ENCODE measurements around the gene MISP. TPM values are rescaled to one million over a fixed set of nuclear protein-coding genes. Genes with fewer than 3 reads are reported as not detected.
A peak's percentile ranks its signal among the peaks of the same experiment; 100 is the strongest.

MISP gene
- total and polyA plus RNA-seq, 10 of the 15 experiments (the other 5 are each of a cell fraction or from before 2014, with no cell fraction given): not detected

DNA sequence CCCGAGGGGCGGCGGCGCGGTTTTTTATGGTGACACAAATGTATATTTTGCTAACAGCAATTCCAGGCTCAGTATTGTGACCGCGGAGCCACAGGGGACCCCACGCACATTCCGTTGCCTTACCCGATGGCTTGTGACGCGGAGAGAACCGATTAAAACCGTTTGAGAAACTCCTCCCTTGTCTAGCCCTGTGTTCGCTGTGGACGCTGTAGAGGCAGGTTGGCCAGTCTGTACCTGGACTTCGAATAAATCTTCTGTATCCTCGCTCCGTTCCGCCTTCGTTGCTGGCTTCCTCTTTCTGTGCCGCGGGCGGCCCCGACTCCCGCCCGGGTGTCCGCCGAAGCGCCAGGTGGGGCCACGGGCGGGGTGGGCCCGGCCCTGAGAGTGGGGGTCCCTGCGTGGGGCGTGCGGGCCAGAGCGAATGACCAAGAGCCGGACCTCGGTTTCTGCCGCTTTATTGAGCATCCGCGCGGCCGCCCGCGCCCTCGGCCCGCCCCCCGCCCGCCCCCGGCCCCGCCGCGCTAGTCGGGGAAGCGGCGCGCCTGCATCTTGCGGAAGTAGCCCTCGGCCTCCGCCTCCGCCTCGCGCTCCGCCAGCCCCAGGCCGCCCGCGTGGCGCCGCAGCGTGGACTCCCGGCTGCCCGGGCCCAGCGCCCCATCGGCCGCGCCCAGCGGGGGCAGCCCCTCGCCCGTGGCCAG is 61.3 kb downstream of the MISP start:
- BruUV-seq (replicated peaks): no TSS peak
- H2AFZ ChIP-seq (ENCODE audit: control insufficient read depth, low read depth, low read length): no peak overlapping the region
- 99% methylated on average over 46 of the region's 80 CpGs for WGBS (ENCODE audit: insufficient coverage, insufficient replicate concordance, low lambda C conversion rate, missing lambda C conversion rate)
- ChIA-PET RAD21 (ENCODE audit: unreplicated experiment) (no interaction called here), CTCF (no interaction called here), POLR2A (no interaction called here), SMC1A (ENCODE audit: uncharacterized antibody, unreplicated experiment) (no interaction called here)
- H3K4me3 ChIP-seq: no peak overlapping the region
- peaks cover 25 to 30% of the 10 kb centered on the region in 2 experiments; a peak in 3 of 4 replicates for H3K36me3 ChIP-seq (ENCODE audit: control insufficient read depth in 2 of 2, insufficient read depth in 2 of 2, low read length in 1 of 2)
- ATAC-seq: no peak
- TF ChIP-seq POLR2AphosphoS5 (IDR thresholded peaks at IDR 0.05; ENCODE audit: low read length) (peak; percentile 84; the same call in 1 of the 2 replicates), CHD2 (IDR thresholded peaks at IDR 0.05; ENCODE audit: borderline replicate concordance, low read depth, low read length) (no peak), KLF5 (IDR thresholded peaks at IDR 0.05; ENCODE audit: partially characterized antibody) (no peak), POU2F2 (IDR thresholded peaks at IDR 0.05; ENCODE audit: borderline replicate concordance, low read depth, low read length) (peak; percentile 41; the same call in 1 of the 3 replicates), POLR2AphosphoS2 (IDR thresholded peaks at IDR 0.05; ENCODE audit: low read depth, low read length) (no peak), POLR2A (IDR thresholded peaks at IDR 0.05; ENCODE audit: low read depth, low read length) (peak; percentile 13; the same call in 1 of the 2 replicates)
- TF ChIP-seq, protein P1, sequence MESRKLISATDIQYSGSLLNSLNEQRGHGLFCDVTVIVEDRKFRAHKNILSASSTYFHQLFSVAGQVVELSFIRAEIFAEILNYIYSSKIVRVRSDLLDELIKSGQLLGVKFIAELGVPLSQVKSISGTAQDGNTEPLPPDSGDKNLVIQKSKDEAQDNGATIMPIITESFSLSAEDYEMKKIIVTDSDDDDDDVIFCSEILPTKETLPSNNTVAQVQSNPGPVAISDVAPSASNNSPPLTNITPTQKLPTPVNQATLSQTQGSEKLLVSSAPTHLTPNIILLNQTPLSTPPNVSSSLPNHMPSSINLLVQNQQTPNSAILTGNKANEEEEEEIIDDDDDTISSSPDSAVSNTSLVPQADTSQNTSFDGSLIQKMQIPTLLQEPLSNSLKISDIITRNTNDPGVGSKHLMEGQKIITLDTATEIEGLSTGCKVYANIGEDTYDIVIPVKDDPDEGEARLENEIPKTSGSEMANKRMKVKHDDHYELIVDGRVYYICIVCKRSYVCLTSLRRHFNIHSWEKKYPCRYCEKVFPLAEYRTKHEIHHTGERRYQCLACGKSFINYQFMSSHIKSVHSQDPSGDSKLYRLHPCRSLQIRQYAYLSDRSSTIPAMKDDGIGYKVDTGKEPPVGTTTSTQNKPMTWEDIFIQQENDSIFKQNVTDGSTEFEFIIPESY (IDR thresholded peaks at IDR 0.05): 0 out of 2 replicates have a peak, but pooled peaks have one; percentile 55
- TF ChIP-seq, protein P2, sequence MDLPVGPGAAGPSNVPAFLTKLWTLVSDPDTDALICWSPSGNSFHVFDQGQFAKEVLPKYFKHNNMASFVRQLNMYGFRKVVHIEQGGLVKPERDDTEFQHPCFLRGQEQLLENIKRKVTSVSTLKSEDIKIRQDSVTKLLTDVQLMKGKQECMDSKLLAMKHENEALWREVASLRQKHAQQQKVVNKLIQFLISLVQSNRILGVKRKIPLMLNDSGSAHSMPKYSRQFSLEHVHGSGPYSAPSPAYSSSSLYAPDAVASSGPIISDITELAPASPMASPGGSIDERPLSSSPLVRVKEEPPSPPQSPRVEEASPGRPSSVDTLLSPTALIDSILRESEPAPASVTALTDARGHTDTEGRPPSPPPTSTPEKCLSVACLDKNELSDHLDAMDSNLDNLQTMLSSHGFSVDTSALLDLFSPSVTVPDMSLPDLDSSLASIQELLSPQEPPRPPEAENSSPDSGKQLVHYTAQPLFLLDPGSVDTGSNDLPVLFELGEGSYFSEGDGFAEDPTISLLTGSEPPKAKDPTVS (IDR thresholded peaks at IDR 0.05; ENCODE audit: low read depth, low read length): no peak
- H3K27me3 ChIP-seq (replicated peaks in 1 of 2; ENCODE audit: control insufficient read depth in 2 of 2, insufficient read depth in 2 of 2, low read length in 1 of 2): no peaks in the 10 kb centered on the region
- H3K79me2 ChIP-seq (ENCODE audit: control insufficient read depth, insufficient read depth, low read length): no peaks in the 10 kb centered on the region; the same call in 1 of the 2 replicates
- in situ Hi-C loops (cut with MboI) (no loop called here), intact Hi-C loops (cut with micrococcal nuclease; ENCODE audit: unreplicated experiment) (no loop called here)
- no peak for DNase-seq (ENCODE audit: low read depth, low spot score)
- H3K4me1 ChIP-seq (ENCODE audit: control insufficient read depth, insufficient read depth, low read length): no peaks in the 10 kb centered on the region
- H3K4me2 ChIP-seq (ENCODE audit: control insufficient read depth, insufficient read depth): no peak overlapping the region
- no peaks in the 10 kb centered on the region; the same call in 2 of the 3 replicates for H3K9me3 ChIP-seq (replicated peaks; ENCODE audit: control insufficient read depth, insufficient read depth, low read length)
- H3K27ac ChIP-seq (ENCODE audit: control insufficient read depth, insufficient read depth): no peak overlapping the region
- no peak overlapping the region for H3K9ac ChIP-seq (ENCODE audit: control insufficient read depth, insufficient read depth, low read length)
- no peaks in the 10 kb centered on the region; the same call in 1 of the 2 replicates for H4K20me1 ChIP-seq (ENCODE audit: control insufficient read depth, insufficient read depth)
- no peak for FAIRE-seq

Measured in GM12878 (cell line).